Right kidney (tissue), 1 donor: ENCODE results near the gene ODF2.
"Not testable (repeated sequence)": the region's sequence is repeated elsewhere in the genome, so short reads cannot be mapped to it uniquely, and the experiment has no call there.

ENCODE experiments used
- DNase-seq: peaks from one replicate; pipeline ENCODE4 v3.0.0-alpha.2; 2016

The ODF2 gene

GRCh38 chr9:128422783-128423150 lies 33.0 kb upstream of the ODF2 start:
- DNase-seq = no peak

DNA sequence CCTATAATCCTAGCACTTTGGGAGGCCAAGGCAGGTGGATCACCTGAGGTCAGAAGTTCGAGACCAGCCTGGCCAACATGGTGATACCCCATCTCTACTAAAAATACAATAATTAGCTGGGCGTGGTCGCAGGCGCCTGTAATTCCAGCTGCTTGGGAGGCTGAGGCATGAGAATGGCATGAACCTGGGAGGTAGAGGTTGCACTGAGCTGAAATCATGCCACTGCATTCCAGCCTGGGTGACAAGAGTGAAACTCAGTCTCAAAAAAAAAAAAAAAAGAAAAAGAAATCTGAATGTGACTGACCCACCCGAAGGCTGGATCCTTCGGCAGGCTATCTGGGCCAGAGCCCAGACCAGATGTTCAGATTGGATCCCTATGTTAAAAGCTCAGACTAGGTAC lies 32.5 kb upstream of the ODF2 start:
- not testable (repeated sequence) for DNase-seq

DNA sequence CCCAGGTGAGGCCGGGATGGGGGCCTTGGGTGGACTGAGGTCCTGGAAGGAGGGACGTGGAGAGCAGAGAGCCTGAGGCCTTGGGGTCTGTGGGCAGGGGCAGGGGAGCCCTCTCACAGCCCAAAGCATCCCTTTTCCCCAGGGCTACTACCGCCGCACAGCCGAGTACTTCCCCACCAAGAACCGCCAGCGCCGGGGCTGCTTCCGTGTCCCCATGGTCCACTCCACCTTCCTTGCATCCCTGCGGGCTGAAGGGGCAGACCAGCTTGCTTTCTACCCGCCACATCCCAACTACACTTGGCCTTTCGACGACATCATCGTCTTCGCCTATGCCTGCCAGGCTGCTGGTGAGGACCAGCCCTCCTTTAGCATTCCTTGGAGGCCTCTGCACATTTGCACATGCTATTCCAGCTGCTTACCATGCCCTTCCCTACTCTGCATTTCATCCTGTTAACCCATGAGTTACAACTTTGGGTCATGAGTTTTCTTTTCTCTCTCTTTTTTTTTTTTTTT lies 31.5 kb upstream of the ODF2 start:
- no peak for DNase-seq

GRCh38 chr9:128428644-128429512 lies 26.9 kb upstream of the ODF2 start:
- DNase-seq = no peak

DNA sequence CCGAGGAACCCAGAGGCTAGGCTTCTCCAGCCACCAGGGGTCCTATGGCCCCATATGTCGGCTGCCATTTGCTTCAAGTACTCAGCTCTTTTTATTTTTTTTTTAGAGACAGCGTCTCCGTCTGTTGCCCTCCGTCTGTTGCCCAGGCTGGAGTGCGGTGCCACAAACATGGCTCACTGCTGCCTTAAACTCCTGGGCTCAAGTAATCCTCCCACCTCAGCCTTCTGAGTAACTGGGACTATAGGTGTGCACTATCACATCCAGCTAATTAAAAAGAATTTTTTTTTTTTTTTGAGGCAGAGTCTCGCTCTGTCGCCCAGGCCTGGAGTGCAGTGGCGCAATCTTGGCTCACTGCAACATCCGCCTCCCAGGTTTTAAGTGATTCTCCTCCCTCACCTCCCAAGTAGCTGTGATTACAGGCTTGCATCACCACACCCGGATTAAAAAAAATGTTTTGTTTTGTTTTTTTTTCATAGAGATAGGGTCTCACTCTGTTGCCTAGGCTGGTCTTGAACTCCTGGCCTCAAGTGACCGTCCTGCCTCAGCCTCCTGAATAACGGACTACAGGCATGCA lies 26.2 kb upstream of the ODF2 start:
- no peak for DNase-seq

DNA sequence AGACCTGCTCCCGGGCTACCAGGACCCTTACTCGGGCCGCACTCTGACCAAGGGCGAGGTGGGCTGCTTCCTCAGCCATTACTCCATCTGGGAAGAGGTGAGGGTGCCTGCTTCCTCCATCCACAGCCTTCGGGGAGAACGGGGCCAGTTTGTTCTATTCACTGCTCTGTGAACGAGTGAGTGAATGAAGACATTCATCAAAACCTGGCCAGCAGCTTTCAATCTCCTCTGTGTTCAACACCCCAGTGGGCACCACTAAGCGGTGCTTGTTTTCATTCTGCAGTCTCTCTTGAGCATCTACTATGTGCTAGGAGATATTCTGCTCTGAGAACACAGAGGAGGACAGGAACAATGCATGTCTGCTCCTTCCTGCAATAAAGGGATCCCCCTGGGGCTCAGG lies 24.6 kb upstream of the ODF2 start:
- DNase-seq = no peak

DNA sequence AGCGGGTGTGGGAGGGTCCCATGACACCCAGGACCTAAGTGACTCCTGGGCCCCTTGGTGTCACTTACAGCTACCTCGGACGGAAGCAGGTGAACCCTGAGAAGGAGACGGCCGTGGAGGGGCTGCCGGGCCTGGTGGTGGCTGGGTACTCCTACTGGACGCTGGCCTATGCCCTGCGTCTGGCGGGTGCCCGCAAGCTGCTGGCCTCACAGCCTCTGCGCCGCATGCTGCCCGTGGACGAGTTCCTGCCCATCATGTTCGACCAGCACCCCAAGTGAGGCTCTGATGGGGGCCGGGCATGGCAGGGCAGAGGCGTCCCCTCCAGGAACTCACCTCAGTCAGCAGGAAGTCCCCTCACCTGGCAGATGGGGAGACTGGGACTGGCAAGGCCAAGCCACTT lies 21.5 kb upstream of the ODF2 start:
- DNase-seq = no peak

DNA sequence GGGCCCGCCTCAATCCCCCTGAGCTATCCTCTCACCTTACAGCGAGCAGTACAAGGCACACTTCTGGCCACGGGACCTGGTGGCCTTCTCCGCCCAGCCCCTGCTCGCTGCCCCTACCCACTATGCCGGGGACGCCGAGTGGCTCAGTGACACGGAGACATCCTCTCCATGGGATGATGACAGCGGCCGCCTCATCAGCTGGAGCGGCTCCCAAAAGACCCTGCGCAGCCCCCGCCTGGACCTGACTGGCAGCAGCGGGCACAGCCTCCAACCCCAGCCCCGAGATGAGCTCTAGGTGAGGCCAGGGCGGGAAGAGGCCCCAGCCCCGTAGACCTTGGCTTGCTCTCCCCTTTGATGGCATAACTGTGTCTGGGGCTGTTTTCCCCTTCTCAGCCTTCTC lies 20.2 kb upstream of the ODF2 start:
- no peak for DNase-seq

DNA sequence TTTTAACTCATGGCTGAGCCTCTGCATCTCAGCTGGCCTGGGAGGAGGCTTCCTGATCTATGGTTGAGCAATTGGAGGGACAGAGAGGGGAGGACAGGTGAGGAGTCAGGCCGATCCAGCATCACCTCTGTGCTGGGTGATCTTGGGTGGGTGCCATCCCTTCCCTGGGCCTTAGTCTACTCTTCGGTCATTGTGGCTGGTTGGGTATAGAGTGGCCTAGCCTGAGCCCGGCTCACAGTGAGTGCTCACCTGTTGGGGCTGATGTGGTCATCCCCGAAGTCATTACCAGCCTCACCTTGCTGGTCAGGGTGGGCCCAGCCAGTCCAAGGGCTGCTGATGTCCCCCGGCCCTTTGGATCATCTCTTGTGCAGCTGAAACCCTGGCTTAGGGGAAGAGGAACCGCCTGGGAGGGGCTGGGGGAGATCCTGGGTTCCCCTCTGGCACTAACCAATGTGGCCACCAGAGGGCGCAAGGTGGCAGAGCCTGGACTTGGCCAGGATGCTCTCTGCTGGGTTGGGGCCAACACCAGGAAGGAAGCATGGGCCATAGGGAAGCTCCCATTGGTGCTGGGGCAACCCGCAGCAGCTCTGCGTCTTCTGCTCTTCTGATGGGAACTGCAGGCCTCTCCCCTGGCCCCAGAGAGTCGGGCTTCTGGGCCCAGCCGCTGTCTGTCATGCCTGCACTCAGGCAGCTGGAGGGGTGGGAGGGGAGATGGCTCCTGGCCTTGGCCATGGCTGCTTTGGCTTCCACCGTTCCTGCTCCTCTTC lies 17.3 kb upstream of the ODF2 start:
- DNase-seq = peak; percentile 59

DNA sequence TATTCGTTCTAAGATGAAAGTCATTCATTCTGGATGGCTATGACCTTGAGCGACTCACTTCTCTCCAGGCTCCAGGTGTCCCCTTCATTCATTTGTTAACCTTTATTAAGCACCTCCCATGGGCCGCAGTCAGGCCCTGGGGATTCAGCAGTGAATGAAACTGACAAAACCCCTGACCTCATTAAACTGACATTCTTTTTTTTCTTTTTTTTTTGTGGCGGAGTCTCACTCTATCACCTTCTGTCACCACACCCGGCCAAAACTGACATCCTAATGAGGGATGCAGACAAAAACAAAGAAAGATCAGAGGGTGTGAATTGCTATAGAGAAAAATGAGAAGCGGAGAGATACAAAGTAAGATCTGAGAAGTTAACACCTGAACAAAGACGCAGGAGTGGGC lies 16.5 kb upstream of the ODF2 start:
- no peak for DNase-seq

DNA sequence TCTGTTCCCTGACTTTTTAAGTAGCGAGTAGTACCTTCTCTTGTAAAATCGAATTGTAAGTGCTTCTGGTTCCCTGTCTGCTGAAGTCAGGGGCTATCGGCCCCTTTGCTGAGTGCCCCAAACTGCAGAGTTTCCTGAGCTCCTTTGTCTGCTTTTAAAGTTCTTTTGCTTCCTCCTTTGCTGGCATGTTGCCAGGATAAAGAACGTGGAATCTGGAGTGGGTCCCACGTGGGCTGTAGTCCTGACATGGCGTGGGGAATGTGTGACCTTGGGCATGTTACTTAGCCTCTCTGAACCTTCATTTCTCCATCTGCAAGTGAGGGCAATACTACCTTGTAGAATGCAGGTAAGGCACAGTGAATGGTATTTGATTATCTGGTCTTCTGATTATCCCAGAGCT lies 13.7 kb upstream of the ODF2 start:
- no peak for DNase-seq

- not testable (repeated sequence) for DNase-seq
These were observed 9.3 kb upstream of the ODF2 start for GRCh38 chr9:128446505-128446904.

DNA sequence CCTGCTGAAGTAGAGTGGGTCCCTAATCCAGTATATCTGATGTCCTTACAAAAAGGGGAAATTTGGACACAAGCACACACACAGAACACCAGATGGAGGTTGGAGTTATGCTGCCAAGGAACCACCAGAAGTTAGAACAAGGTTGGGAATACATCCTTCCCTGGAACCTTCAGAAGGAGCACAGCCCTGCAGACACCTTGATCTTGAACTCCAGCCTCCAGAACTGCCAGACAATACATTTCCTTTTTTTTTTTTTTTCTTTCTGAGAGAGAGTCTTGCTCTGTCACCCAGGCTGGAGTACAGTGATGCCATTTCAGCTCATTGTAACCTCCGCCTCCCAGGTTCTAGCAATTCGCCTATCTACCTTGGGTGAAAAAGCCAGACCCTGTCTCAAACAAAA lies 7.1 kb upstream of the ODF2 start:
- DNase-seq = no peak

GRCh38 chr9:128454991-128455390 lies 815 bp upstream of the ODF2 start:
- DNase-seq = no peak

DNA sequence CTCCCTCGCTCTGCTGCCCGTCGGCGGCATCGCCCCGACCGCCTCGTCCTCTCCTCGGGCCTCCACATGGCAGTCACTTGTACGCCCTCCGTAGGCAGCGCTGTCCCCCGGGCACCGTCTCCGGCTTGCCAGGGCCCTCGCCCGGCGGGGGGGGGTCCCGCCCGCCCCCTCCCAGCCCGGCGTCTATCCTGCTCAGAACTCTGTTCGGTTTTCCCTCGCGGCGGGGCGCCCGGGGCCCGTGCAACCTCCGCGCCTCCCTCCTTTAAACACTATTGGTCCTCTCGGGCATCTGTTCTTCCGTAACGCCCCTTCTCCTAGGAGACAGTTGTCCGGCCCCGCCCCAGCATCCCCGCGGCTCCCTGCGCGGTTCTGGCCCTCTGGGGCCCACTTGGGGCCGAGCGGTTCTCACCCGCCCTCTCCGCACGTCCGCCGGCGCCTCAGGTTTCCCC lies 831 bp downstream of the ODF2 start:
- DNase-seq = peak; percentile 75

DNA sequence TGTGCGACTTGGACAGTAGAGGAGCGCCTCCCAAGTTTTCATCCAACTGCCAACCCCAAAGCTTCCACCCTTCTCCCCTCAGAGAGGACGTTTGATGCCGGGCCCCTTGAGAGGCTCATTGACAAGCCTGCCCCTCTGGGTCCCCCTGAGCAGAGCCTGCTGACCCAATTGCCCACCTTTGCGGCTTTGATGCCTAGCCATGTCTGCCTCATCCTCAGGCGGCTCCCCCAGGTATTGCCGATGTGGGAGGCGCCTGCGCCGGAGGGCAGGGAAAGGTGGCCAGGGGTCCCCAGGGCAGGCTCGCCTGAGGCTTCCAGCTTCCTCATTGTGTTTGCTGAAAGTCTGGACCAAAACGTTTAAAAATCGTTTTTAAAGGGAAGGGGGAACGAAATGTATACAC lies 1.4 kb downstream of the ODF2 start:
- peak; percentile 15 for DNase-seq

GRCh38 chr9:128459011-128459410 lies 3.2 kb downstream of the ODF2 start:
- DNase-seq = no peak

GRCh38 chr9:128469070-128469469 lies 13.3 kb downstream of the ODF2 start:
- DNase-seq = no peak

- no peak for DNase-seq
These were observed 14.8 kb downstream of the ODF2 start for GRCh38 chr9:128470560-128470959.

GRCh38 chr9:128473104-128473503 lies 17.3 kb downstream of the ODF2 start:
- DNase-seq = no peak

GRCh38 chr9:128475867-128476266 lies 20.1 kb downstream of the ODF2 start:
- no peak for DNase-seq

DNA sequence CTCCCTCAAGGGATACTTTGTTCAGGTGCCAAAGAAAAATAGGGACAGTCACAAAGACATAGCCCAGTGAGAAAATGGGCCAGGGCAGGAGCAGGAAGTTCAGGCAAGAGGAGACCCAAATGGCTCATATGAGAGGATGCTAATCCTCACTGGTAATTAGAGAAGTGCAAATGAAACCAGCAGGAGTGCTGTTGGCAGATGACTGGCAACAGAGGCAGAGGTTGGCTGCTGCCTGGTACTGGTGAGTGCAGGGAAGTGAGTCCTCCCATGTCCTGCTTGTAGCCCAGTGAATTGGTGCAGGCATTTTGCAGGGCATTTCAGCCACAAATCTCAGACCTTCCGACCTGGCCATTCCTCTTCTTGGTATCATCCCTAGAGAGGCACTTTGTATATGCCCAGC lies 23.5 kb downstream of the ODF2 start:
- DNase-seq = no peak

GRCh38 chr9:128481561-128481960 lies 25.8 kb downstream of the ODF2 start:
- DNase-seq = no peak
